ENCODE results near the gene ATP11A. TPM values are rescaled to one million over a fixed set of nuclear protein-coding genes. Genes with fewer than 3 reads are reported as not detected.

ATP11A gene
- total and polyA plus RNA-seq, 2 experiments from 2014 or later, result 12.3 to 52.6 TPM

DNA sequence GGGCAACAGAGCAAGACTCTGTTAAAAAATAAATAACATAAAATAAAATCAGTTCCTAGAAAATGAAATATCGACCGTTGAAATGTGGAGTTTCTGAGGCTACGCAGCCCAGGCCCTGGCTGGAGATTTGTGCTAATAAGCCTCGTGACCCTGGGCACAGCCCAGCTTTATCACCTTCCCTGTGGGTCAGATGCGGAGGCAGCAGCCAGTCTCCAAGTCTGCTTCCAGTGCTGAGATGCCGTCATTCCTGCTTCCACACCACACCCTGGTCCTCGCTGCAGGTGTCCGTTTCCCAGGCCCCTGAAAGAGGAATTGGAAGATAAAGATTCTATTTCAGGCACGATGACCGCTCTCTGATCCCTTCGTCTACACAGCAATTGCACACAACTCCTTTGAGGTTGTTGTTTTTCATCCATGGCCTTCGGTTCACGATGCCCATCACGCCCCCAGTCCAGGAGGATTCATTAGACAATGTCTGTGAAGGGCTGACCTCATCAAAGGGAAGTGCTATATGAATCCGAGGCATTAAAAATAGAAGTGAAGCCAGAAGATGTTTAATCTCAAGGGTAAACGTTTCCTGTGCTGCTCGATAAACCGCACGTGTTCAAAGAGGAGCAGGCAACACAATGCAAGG, 48.3 kb upstream of the ATP11A start:
- H3K4me1 ChIP-seq (ENCODE audit: insufficient read depth), result peaks cover 5% of the 10 kb centered on the region; the same call in 1 of the 2 replicates
- no peak overlapping the region for H3K27ac ChIP-seq (ENCODE audit: low read depth)
- Mint-ChIP-seq H3K27me3 (ENCODE audit: insufficient read depth, low read depth, poor library complexity) (peaks cover 11% of the 10 kb centered on the region), H3K4me1 (peaks cover 18% of the 10 kb centered on the region), H3K36me3 (ENCODE audit: low read depth) (no peaks in the 10 kb centered on the region), H3K27ac (no peak overlapping the region), H3K4me3 (no peak overlapping the region), H3K9me3 (no peaks in the 10 kb centered on the region)
- no peaks in the 10 kb centered on the region for H3K27me3 ChIP-seq (ENCODE audit: insufficient read depth)
- no peaks in the 10 kb centered on the region for H3F3A ChIP-seq (replicated peaks; ENCODE audit: low read depth)
- H3K9me2 ChIP-seq (ENCODE audit: insufficient read depth), result no peaks in the 10 kb centered on the region
- DNase-seq (ENCODE audit: low spot score) (no peak), ATAC-seq (no peak)
- peak overlapping the region; percentile 78; the same call in 1 of the 2 replicates for H2AFZ ChIP-seq
- H3K4me3 ChIP-seq, result no peak overlapping the region
- no peaks in the 10 kb centered on the region for H3K36me3 ChIP-seq (ENCODE audit: insufficient read depth)
- H4K20me1 ChIP-seq (replicated peaks; ENCODE audit: insufficient read depth), result no peaks in the 10 kb centered on the region
- no peak overlapping the region for H3K4me2 ChIP-seq
- no peaks in the 10 kb centered on the region for H3K79me2 ChIP-seq (replicated peaks; ENCODE audit: insufficient read depth)
- TF ChIP-seq JUNB (IDR thresholded peaks at IDR 0.05; ENCODE audit: unreplicated experiment) (no peak), REST (IDR thresholded peaks at IDR 0.05; ENCODE audit: unreplicated experiment) (no peak), STAT1 (IDR thresholded peaks at IDR 0.05; ENCODE audit: unreplicated experiment) (no peak), ZNF331 (CRISPR knock-in tag; IDR thresholded peaks at IDR 0.05; ENCODE audit: low read depth) (no peak)
- TF ChIP-seq, protein P1, sequence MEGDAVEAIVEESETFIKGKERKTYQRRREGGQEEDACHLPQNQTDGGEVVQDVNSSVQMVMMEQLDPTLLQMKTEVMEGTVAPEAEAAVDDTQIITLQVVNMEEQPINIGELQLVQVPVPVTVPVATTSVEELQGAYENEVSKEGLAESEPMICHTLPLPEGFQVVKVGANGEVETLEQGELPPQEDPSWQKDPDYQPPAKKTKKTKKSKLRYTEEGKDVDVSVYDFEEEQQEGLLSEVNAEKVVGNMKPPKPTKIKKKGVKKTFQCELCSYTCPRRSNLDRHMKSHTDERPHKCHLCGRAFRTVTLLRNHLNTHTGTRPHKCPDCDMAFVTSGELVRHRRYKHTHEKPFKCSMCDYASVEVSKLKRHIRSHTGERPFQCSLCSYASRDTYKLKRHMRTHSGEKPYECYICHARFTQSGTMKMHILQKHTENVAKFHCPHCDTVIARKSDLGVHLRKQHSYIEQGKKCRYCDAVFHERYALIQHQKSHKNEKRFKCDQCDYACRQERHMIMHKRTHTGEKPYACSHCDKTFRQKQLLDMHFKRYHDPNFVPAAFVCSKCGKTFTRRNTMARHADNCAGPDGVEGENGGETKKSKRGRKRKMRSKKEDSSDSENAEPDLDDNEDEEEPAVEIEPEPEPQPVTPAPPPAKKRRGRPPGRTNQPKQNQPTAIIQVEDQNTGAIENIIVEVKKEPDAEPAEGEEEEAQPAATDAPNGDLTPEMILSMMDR (conservative IDR thresholded peaks at IDR 0.05; ENCODE audit: low read depth in 2 of 2), result no peak

GRCh38 chr13:112642090-112642460, 47.8 kb upstream of the ATP11A start:
- H3K27me3 Mint-ChIP-seq (ENCODE audit: insufficient read depth, low read depth, poor library complexity), result peaks cover 11% of the 10 kb centered on the region
- H3K36me3 Mint-ChIP-seq (ENCODE audit: low read depth), result no peaks in the 10 kb centered on the region

More at GRCh38 chr13:112642090-112642460, 47.8 kb upstream of the ATP11A start:
- Histone ChIP-seq H3K4me2 (no peak overlapping the region), H3F3A (replicated peaks; ENCODE audit: low read depth) (no peaks in the 10 kb centered on the region), H3K4me3 (no peak overlapping the region), H4K20me1 (replicated peaks; ENCODE audit: insufficient read depth) (no peaks in the 10 kb centered on the region), H3K36me3 (ENCODE audit: insufficient read depth) (no peaks in the 10 kb centered on the region), H3K79me2 (replicated peaks; ENCODE audit: insufficient read depth) (no peaks in the 10 kb centered on the region), H3K27me3 (ENCODE audit: insufficient read depth) (no peaks in the 10 kb centered on the region), H3K27ac (ENCODE audit: low read depth) (no peak overlapping the region), H2AFZ (no peak overlapping the region), H3K4me1 (ENCODE audit: insufficient read depth) (0 out of 2 replicates have a peak, but pooled peaks cover 2% of the 10 kb centered on the region), H3K9me2 (ENCODE audit: insufficient read depth) (no peaks in the 10 kb centered on the region)
- Mint-ChIP-seq H3K27ac (no peak overlapping the region), H3K9me3 (no peaks in the 10 kb centered on the region), H3K4me1 (peaks cover 15% of the 10 kb centered on the region), H3K4me3 (no peak overlapping the region)
- TF ChIP-seq POLR2AphosphoS5 (IDR thresholded peaks at IDR 0.05; ENCODE audit: low read depth), result no peak
- no peak for TF ChIP-seq ETS1 (IDR thresholded peaks at IDR 0.05)
- DNase-seq (ENCODE audit: low spot score) (no peak), ATAC-seq (no peak)

Measured in GM23338 (cell line).